Transverse colon (tissue), 4 donors: ENCODE data around the gene SFXN5. TPM values are rescaled to one million over a fixed set of nuclear protein-coding genes. Genes with fewer than 3 reads are reported as not detected.

Experiments used
- DNase-seq: peaks from one replicate; pipeline ENCODE4 v3.0.0-alpha.2; 2019
- H3K27ac ChIP-seq, 4 donors: fragments of 200-600 bp; sonication (generic); 2 replicates each; pipeline ENCODE4 v1.5.1; 2016 to 2018; ENCODE audit warnings: inconsistent platforms in 4 of 4
- H3K27me3 ChIP-seq: fragments of 200-600 bp; sonication (generic); 2 replicates; pipeline ENCODE4 v1.5.1; 2017; ENCODE audit warnings: inconsistent platforms
- H3K36me3 ChIP-seq, 4 donors: fragments of 200-600 bp; sonication (generic); 2 replicates each; pipeline ENCODE4 v1.5.1; 2017 to 2019; ENCODE audit warnings: inconsistent platforms in 4 of 4
- H3K4me1 ChIP-seq, 4 donors: fragments of 200-600 bp; sonication (generic); 2 replicates each; pipeline ENCODE4 v1.5.1; 2017 to 2020; ENCODE audit warnings: inconsistent platforms in 4 of 4
- H3K4me3 ChIP-seq, 4 donors: fragments of 200-600 bp; sonication (generic); 1 replicate in 1 of 4; 2 replicates in 3 of 4; pipeline versions ENCODE4 v1.5.1 to v1.6.1; 2017 to 2019; ENCODE audit warnings: inconsistent platforms in 4 of 4
- H3K9me3 ChIP-seq, 2 donors: fragments of 200-600 bp; sonication (generic); 2 replicates each; pipeline ENCODE4 v1.5.1; 2017 to 2019; ENCODE audit warnings: inconsistent platforms in 2 of 2
- CTCF ChIP-seq, 5 experiments: fragments of 200-600 bp in 3 of 5; fragments of 450-650 bp in 2 of 5; sonication (generic) in 3 of 5; IDR thresholded peaks; 1 replicate in 2 of 5; 2 replicates in 3 of 5; pipeline ENCODE4 v1.5.1; 2016 to 2017; ENCODE audit warnings: antibody characterized with exemption in 5 of 5, inconsistent platforms in 3 of 5, mild to moderate bottlenecking in 2 of 5, moderate library complexity in 1 of 5
- EP300 ChIP-seq: sonication (generic); formaldehyde crosslinking; IDR thresholded peaks from one replicate; pipeline ENCODE4 v1.6.1; 2017; ENCODE audit warnings: antibody characterized with exemption, low read depth
- POLR2A ChIP-seq: fragments of 450-650 bp; IDR thresholded peaks from one replicate; pipeline ENCODE4 v1.6.1; 2016; ENCODE audit warnings: antibody characterized with exemption, mild to moderate bottlenecking, moderate library complexity
- POLR2AphosphoS5 ChIP-seq, 3 donors: sonication (generic); formaldehyde crosslinking; IDR thresholded peaks; one replicate each; pipeline ENCODE4 v1.6.1; 2016; ENCODE audit warnings: antibody characterized with exemption in 3 of 3
- WGBS, 2 donors: methylation state at CpG; one replicate each; pipeline ENCODE4 v1.1.5; 2018; ENCODE audit warnings: low coverage in 1 of 2; 5-methylcytosine and 5-hydroxymethylcytosine counted together
- in situ Hi-C, 4 donors: fragments of 200-750 bp; cut with MboI; loops; one replicate each; pipeline versions ENCODE4 v1.15.0 to v1.15.1; 2017; ENCODE audit warnings: low sequenced_read_pairs in 3 of 4, low pct_ligation_motif_present in 1 of 4, low pct_unique_long_range_greater_than_20kb in 1 of 4
- intact Hi-C: fragments of 100-400 bp; cut with DNase I; formaldehyde crosslinking; loops from one replicate; pipeline ENCODE4 v1.15.1; 2023; ENCODE audit warnings: low total_unique reads
- total RNA-seq, 4 donors: library from RNA; depleted of rRNA; stranded (reverse); fragments of >200 nt; gene quantifications; one replicate each; pipeline ENCODE4 v1.1.0, GENCODE V29; 2016

The SFXN5 gene
- total RNA-seq, 4 donors from 2014 or later: 12.3 to 98.4 (median 42.7) TPM

- in situ Hi-C loops: no loop called here
- H3K27ac ChIP-seq: no peak overlapping the region
- TF ChIP-seq EP300 (no peak), POLR2AphosphoS5 (IDR thresholded peaks at IDR 0.05) (no peak), POLR2A (no peak), CTCF (IDR thresholded peaks at IDR 0.05) (no peak)
- H3K9me3 ChIP-seq: no peaks in the 10 kb centered on the region
- H3K36me3 ChIP-seq: no peaks in the 10 kb centered on the region
- no peak for DNase-seq
- 46% methylated on average over 2 of the region's 2 CpGs; no CpG with 5 or more reads in 1 of the 2 donors for WGBS, 2 donors
- no peak overlapping the region for H3K4me3 ChIP-seq
- intact Hi-C loops: loop anchor here (5.0 kb wide), 1 partner anchor 82 kb away; no protein-coding TSS in a partner anchor
- H3K27me3 ChIP-seq: no peaks in the 10 kb centered on the region
- H3K4me1 ChIP-seq: no peaks in the 10 kb centered on the region
These were observed 97.1 kb downstream of the SFXN5 start for GRCh38 chr2:72974436-72974754.

GRCh38 chr2:72973566-72974435, 97.7 kb downstream of the SFXN5 start:
- no peaks in the 10 kb centered on the region for H3K4me1 ChIP-seq
- no peak overlapping the region for H3K4me3 ChIP-seq
- H3K36me3 ChIP-seq: no peaks in the 10 kb centered on the region
- no peak overlapping the region for H3K27ac ChIP-seq
- no peaks in the 10 kb centered on the region for H3K9me3 ChIP-seq
- DNase-seq: peak; percentile 41
- H3K27me3 ChIP-seq: no peaks in the 10 kb centered on the region
- intact Hi-C loops (loop anchor here (5.0 kb wide), 1 partner anchor 82 kb away; no protein-coding TSS in a partner anchor), in situ Hi-C loops (no loop called here)
- WGBS, 2 donors: 70 to 73% methylated on average over 3 to 11 of the region's 12 CpGs
- TF ChIP-seq POLR2AphosphoS5 (IDR thresholded peaks at IDR 0.05) (no peak), CTCF (IDR thresholded peaks at IDR 0.05) (peak; percentile 54 to 76 (median 71)), POLR2A (no peak), EP300 (no peak)

GRCh38 chr2:72973137-72973535, 98.4 kb downstream of the SFXN5 start:
- no peak overlapping the region for H3K27ac ChIP-seq
- no peaks in the 10 kb centered on the region for H3K27me3 ChIP-seq
- DNase-seq: no peak
- no peaks in the 10 kb centered on the region for H3K9me3 ChIP-seq
- H3K4me1 ChIP-seq: no peaks in the 10 kb centered on the region
- 67 to 89% methylated on average over 1 to 8 of the region's 8 CpGs for WGBS, 2 donors
- no peaks in the 10 kb centered on the region for H3K36me3 ChIP-seq
- in situ Hi-C loops (no loop called here), intact Hi-C loops (loop anchor here (5.0 kb wide), 1 partner anchor 81 kb away; no protein-coding TSS in a partner anchor)
- H3K4me3 ChIP-seq: no peak overlapping the region
- no peak for TF ChIP-seq EP300
- TF ChIP-seq POLR2A: no peak
- TF ChIP-seq CTCF (IDR thresholded peaks at IDR 0.05): no peak
- no peak for TF ChIP-seq POLR2AphosphoS5 (IDR thresholded peaks at IDR 0.05)

- intact Hi-C loops: loop anchor here (5.0 kb wide), 1 partner anchor 80 kb away; no protein-coding TSS in a partner anchor
- Histone ChIP-seq H3K27ac (no peak overlapping the region), H3K36me3 (no peaks in the 10 kb centered on the region), H3K27me3 (no peaks in the 10 kb centered on the region), H3K4me1 (no peaks in the 10 kb centered on the region), H3K4me3 (no peak overlapping the region), H3K9me3 (no peaks in the 10 kb centered on the region)
- in situ Hi-C loops: no loop called here
- 90 to 100% methylated on average over 1 to 12 of the region's 12 CpGs for WGBS, 2 donors
- no peak for DNase-seq
- no peak for TF ChIP-seq CTCF (IDR thresholded peaks at IDR 0.05)
- TF ChIP-seq POLR2A: no peak
- no peak for TF ChIP-seq EP300
- no peak for TF ChIP-seq POLR2AphosphoS5 (IDR thresholded peaks at IDR 0.05)
These were observed 99.0 kb downstream of the SFXN5 start for GRCh38 chr2:72972352-72973136.
